ENCODE data around the gene VSTM2L.

- TF ChIP-seq BCL3 (CRISPR knock-in tag; IDR thresholded peaks at IDR 0.05) (no peak), EZH2 (conservative IDR thresholded peaks at IDR 0.05; ENCODE audit: low read depth, low read length) (no peak), CTCF (CRISPR knock-in tag; IDR thresholded peaks at IDR 0.05) (no peak)
Observed at GRCh38 chr20:37986873-37987601, 84.1 kb downstream of the VSTM2L start.

All from HepG2 (cell line).